Measurements from ENCODE around the gene TH. TPM values are rescaled to one million over a fixed set of nuclear protein-coding genes. Genes with fewer than 3 reads are reported as not detected.

The TH gene
- total and polyA plus RNA-seq, 2 of the 4 experiments (the other 2 are of a cell fraction): 0.10 TPM; not detected in 1

GRCh38 chr11:2148595-2148994, 23.0 kb downstream of the TH start:
- dilution Hi-C loops (cut with HindIII; ENCODE audit: low sequenced_read_pairs, unreplicated experiment): no loop called here
- H3K56ac ChIP-seq (ENCODE audit: extremely low read depth, insufficient read depth, low read length): no peak overlapping the region
- no peak for DNase-seq
- no peak overlapping the region for H2AFZ ChIP-seq (replicated peaks; ENCODE audit: low read length, poor library complexity)
- no peak overlapping the region for H2BK20ac ChIP-seq (ENCODE audit: low read depth, low read length)
- H2BK15ac ChIP-seq (ENCODE audit: low read depth, low read length): no peak overlapping the region
- no TSS peak for BruUV-seq (replicated peaks)
- no peak overlapping the region for H3K4me2 ChIP-seq (ENCODE audit: low read depth, low read length)
- no CpG with 5 or more reads among the region's 5 CpGs for WGBS, 2 experiments (ENCODE audit: extremely low coverage in 2 of 2, insufficient read length in 1 of 2)
- peaks cover 3% of the 10 kb centered on the region; the same call in 1 of the 2 replicates for H4K20me1 ChIP-seq (ENCODE audit: insufficient read depth, low read length)
- POLR2A ChIA-PET (ENCODE audit: unreplicated experiment): no interaction called here
- no peak overlapping the region for H4K8ac ChIP-seq (ENCODE audit: low read depth in 2 of 2, low read length in 2 of 2)
- H2BK120ac ChIP-seq (ENCODE audit: low read depth, low read length): no peak overlapping the region
- H3K27ac ChIP-seq (ENCODE audit: insufficient read depth, low read length): no peak overlapping the region
- no peak for TF ChIP-seq USF2 (IDR thresholded peaks at IDR 0.05; ENCODE audit: low read depth, low read length)
- TF ChIP-seq RCOR1 (IDR thresholded peaks at IDR 0.05; ENCODE audit: insufficient replicate concordance, low read length): no peak
- TF ChIP-seq SMC3 (IDR thresholded peaks at IDR 0.05; ENCODE audit: low read depth, low read length): no peak
- TF ChIP-seq MXI1 (IDR thresholded peaks at IDR 0.05; ENCODE audit: borderline replicate concordance, low read depth, low read length): no peak
- no peak for TF ChIP-seq POLR2A (IDR thresholded peaks at IDR 0.05; ENCODE audit: low read depth, low read length)
- TF ChIP-seq CHD1 (IDR thresholded peaks at IDR 0.05; ENCODE audit: low read depth, low read length): no peak
- no peak for TF ChIP-seq NFE2L2 (IDR thresholded peaks at IDR 0.05; ENCODE audit: low read depth, low read length)
- no peak for TF ChIP-seq CEBPB (IDR thresholded peaks at IDR 0.05; ENCODE audit: low read depth, low read length)
- no peak for TF ChIP-seq BHLHE40 (IDR thresholded peaks at IDR 0.05; ENCODE audit: low read depth, low read length)
- H2AK5ac ChIP-seq (ENCODE audit: low read depth, low read length): no peak overlapping the region
- peaks cover 71% of the 10 kb centered on the region for H3K27me3 ChIP-seq (ENCODE audit: control insufficient read depth, insufficient read depth, low read length)
- ATAC-seq (ENCODE audit: low read depth): no peak
- no peak overlapping the region for H3K14ac ChIP-seq (replicated peaks; ENCODE audit: low read depth, low read length)
- H2AK9ac ChIP-seq (replicated peaks; ENCODE audit: low read depth, low read length, poor library complexity): no peak overlapping the region
- H3K36me3 ChIP-seq (ENCODE audit: control insufficient read depth, insufficient read depth, low read length): no peaks in the 10 kb centered on the region
- no peak overlapping the region for H3K4ac ChIP-seq (ENCODE audit: low read depth, low read length)
- intact Hi-C loops (cut with micrococcal nuclease): no loop called here
- in situ Hi-C loops (cut with MboI; ENCODE audit: low sequenced_read_pairs): no loop called here
- no peaks in the 10 kb centered on the region for H3K9me3 ChIP-seq (ENCODE audit: control insufficient read depth, insufficient read depth, low read length)
- no peak overlapping the region for H4K5ac ChIP-seq (ENCODE audit: low read depth, low read length)
- H3K4me1 ChIP-seq (ENCODE audit: control insufficient read depth, insufficient read depth, low read length): no peaks in the 10 kb centered on the region
- H3K23ac ChIP-seq (ENCODE audit: low read depth, low read length): no peak overlapping the region
- no peak overlapping the region for H3K18ac ChIP-seq (ENCODE audit: low read depth, low read length)
- no peaks in the 10 kb centered on the region for H3K9me1 ChIP-seq (ENCODE audit: insufficient read depth, low read length)
- no peak overlapping the region for H3K9ac ChIP-seq (ENCODE audit: low read depth, low read length)
- H3K79me1 ChIP-seq (ENCODE audit: low read depth in 1 of 2, low read length in 2 of 2): no peaks in the 10 kb centered on the region
- H2BK5ac ChIP-seq (ENCODE audit: low read depth, low read length, poor library complexity, severe bottlenecking): no peak overlapping the region
- no peak overlapping the region for H3K4me3 ChIP-seq (ENCODE audit: insufficient read depth, low read depth, low read length)
- no peak overlapping the region for H4K91ac ChIP-seq (ENCODE audit: insufficient read depth, low read depth, low read length)
- CTCF ChIA-PET: interaction anchor here (1.4 to 5.3 kb wide), 2 partner anchors 112 to 496 kb away, joined by 3 to 98 read pairs; no protein-coding TSS in a partner anchor
